Measurements from ENCODE around the gene RC3H1.

Gene RC3H1

GRCh38 chr1:173963477-173963876, 58.7 kb downstream of the RC3H1 start:
- no peak for TF ChIP-seq CTCF (IDR thresholded peaks at IDR 0.05)
- H3K27ac ChIP-seq: no peak overlapping the region
- no peak for DNase-seq
- H3K4me1 ChIP-seq: no peaks in the 10 kb centered on the region
- peaks cover 55 to 90% (median 62%) of the 10 kb centered on the region in 3 donors for H3K36me3 ChIP-seq
- H3K27me3 ChIP-seq: no peaks in the 10 kb centered on the region
- H3K4me3 ChIP-seq: no peak overlapping the region
- no peaks in the 10 kb centered on the region for H3K9me3 ChIP-seq
- intact Hi-C loops (cut with DNase I; ENCODE audit: low total_unique reads): no loop called here

GRCh38 chr1:173960625-173961024, 61.5 kb downstream of the RC3H1 start:
- TF ChIP-seq CTCF (IDR thresholded peaks at IDR 0.05): no peak
- DNase-seq: no peak
- H3K27ac ChIP-seq: no peak overlapping the region
- H3K27me3 ChIP-seq: no peaks in the 10 kb centered on the region
- H3K4me1 ChIP-seq: no peaks in the 10 kb centered on the region
- H3K36me3 ChIP-seq: peaks cover 65 to 88% (median 77%) of the 10 kb centered on the region in 3 donors
- H3K9me3 ChIP-seq: no peaks in the 10 kb centered on the region
- intact Hi-C loops (cut with DNase I; ENCODE audit: low total_unique reads): no loop called here
- H3K4me3 ChIP-seq: no peak overlapping the region

GRCh38 chr1:173954179-173954578, 68.0 kb downstream of the RC3H1 start:
- Histone ChIP-seq H3K4me3 (no peak overlapping the region), H3K27ac (no peak overlapping the region), H3K36me3 (peaks cover 72 to 81% (median 74%) of the 10 kb centered on the region in 3 donors), H3K4me1 (no peaks in the 10 kb centered on the region), H3K9me3 (no peaks in the 10 kb centered on the region), H3K27me3 (no peaks in the 10 kb centered on the region)
- no peak for DNase-seq
- intact Hi-C loops (cut with DNase I; ENCODE audit: low total_unique reads): no loop called here
- TF ChIP-seq CTCF (IDR thresholded peaks at IDR 0.05): no peak

- Histone ChIP-seq H3K36me3 (peaks cover 81 to 84% (median 84%) of the 10 kb centered on the region in 3 donors), H3K4me1 (no peaks in the 10 kb centered on the region), H3K4me3 (no peak overlapping the region), H3K9me3 (no peaks in the 10 kb centered on the region), H3K27me3 (no peaks in the 10 kb centered on the region), H3K27ac (no peak overlapping the region)
- TF ChIP-seq CTCF (IDR thresholded peaks at IDR 0.05): no peak
- no peak for DNase-seq
- intact Hi-C loops (cut with DNase I; ENCODE audit: low total_unique reads): no loop called here
Measured at GRCh38 chr1:173948594-173948993, 73.6 kb downstream of the RC3H1 start.

GRCh38 chr1:173946380-173946921, 75.7 kb downstream of the RC3H1 start:
- intact Hi-C loops (cut with DNase I; ENCODE audit: low total_unique reads): no loop called here
- Histone ChIP-seq H3K4me3 (no peak overlapping the region), H3K27ac (no peak overlapping the region), H3K9me3 (no peaks in the 10 kb centered on the region), H3K36me3 (peaks cover 89 to 94% (median 94%) of the 10 kb centered on the region in 3 donors), H3K27me3 (no peaks in the 10 kb centered on the region), H3K4me1 (no peaks in the 10 kb centered on the region)
- no peak for DNase-seq
- no peak for TF ChIP-seq CTCF (IDR thresholded peaks at IDR 0.05)

GRCh38 chr1:173937062-173937461, 85.1 kb downstream of the RC3H1 start:
- H3K27ac ChIP-seq: no peak overlapping the region
- H3K36me3 ChIP-seq: peaks cover 44 to 81% (median 77%) of the 10 kb centered on the region in 3 donors
- intact Hi-C loops (cut with DNase I; ENCODE audit: low total_unique reads): no loop called here
- DNase-seq: no peak
- no peaks in the 10 kb centered on the region for H3K27me3 ChIP-seq
- no peaks in the 10 kb centered on the region for H3K4me1 ChIP-seq
- no peak overlapping the region for H3K4me3 ChIP-seq
- TF ChIP-seq CTCF (IDR thresholded peaks at IDR 0.05): no peak
- no peaks in the 10 kb centered on the region for H3K9me3 ChIP-seq

All from tibial artery (tissue), 4 donors.